B cell (primary cell): ENCODE results near the gene CEP128.

Source experiments
- EZH2 ChIP-seq: IDR thresholded peaks from 2 replicates; pipeline ENCODE4 v1.6.1; 2012; ENCODE audit warnings: borderline replicate concordance, low read depth, mild to moderate bottlenecking, moderate library complexity, low read length; ENCODE audit not compliant: insufficient read depth, poor library complexity, severe bottlenecking
- TF ChIP-seq, protein P1 (sequence below): fragments of 200-600 bp; IDR thresholded peaks from one replicate; pipeline ENCODE4 v1.8.0; 2022; ENCODE audit warnings: antibody characterized with exemption, mild to moderate bottlenecking

- TF ChIP-seq, protein P1, sequence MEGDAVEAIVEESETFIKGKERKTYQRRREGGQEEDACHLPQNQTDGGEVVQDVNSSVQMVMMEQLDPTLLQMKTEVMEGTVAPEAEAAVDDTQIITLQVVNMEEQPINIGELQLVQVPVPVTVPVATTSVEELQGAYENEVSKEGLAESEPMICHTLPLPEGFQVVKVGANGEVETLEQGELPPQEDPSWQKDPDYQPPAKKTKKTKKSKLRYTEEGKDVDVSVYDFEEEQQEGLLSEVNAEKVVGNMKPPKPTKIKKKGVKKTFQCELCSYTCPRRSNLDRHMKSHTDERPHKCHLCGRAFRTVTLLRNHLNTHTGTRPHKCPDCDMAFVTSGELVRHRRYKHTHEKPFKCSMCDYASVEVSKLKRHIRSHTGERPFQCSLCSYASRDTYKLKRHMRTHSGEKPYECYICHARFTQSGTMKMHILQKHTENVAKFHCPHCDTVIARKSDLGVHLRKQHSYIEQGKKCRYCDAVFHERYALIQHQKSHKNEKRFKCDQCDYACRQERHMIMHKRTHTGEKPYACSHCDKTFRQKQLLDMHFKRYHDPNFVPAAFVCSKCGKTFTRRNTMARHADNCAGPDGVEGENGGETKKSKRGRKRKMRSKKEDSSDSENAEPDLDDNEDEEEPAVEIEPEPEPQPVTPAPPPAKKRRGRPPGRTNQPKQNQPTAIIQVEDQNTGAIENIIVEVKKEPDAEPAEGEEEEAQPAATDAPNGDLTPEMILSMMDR: no peak
- no peak for TF ChIP-seq EZH2
Observed at GRCh38 chr14:80868260-80868659, 73.3 kb downstream of the CEP128 start.
